Measurements from ENCODE around the gene ZNF362.

Gene ZNF362

GRCh38 chr1:33331444-33332356 is 75.4 kb downstream of the ZNF362 start:
- DNase-seq, result no peak

- no peak for DNase-seq
These were observed 76.1 kb downstream of the ZNF362 start for GRCh38 chr1:33332357-33332789.

GRCh38 chr1:33332881-33333280 is 76.6 kb downstream of the ZNF362 start:
- DNase-seq, result no peak

GRCh38 chr1:33334081-33334552 is 77.8 kb downstream of the ZNF362 start:
- DNase-seq, result no peak

- DNase-seq, result no peak
These were observed 78.7 kb downstream of the ZNF362 start for GRCh38 chr1:33335020-33335419.

- DNase-seq, result peak; percentile 72
These were observed 80.3 kb downstream of the ZNF362 start for GRCh38 chr1:33336580-33336979.

GRCh38 chr1:33337441-33337840 is 81.1 kb downstream of the ZNF362 start:
- no peak for DNase-seq

GRCh38 chr1:33338048-33338439 is 81.8 kb downstream of the ZNF362 start:
- no peak for DNase-seq

GRCh38 chr1:33338440-33339211 is 82.3 kb downstream of the ZNF362 start:
- peak; percentile 37 for DNase-seq

- no peak for DNase-seq
These were observed 83.1 kb downstream of the ZNF362 start for GRCh38 chr1:33339413-33339812.

- DNase-seq, result no peak
These were observed 84.9 kb downstream of the ZNF362 start for GRCh38 chr1:33341190-33341589.

GRCh38 chr1:33342041-33342723 is 85.9 kb downstream of the ZNF362 start:
- DNase-seq, result peak; percentile 98

- no peak for DNase-seq
These were observed 87.2 kb downstream of the ZNF362 start for GRCh38 chr1:33343539-33343938.

- no peak for DNase-seq
These were observed 88.7 kb downstream of the ZNF362 start for GRCh38 chr1:33344896-33345560.

GRCh38 chr1:33346533-33346926 is 90.2 kb downstream of the ZNF362 start:
- DNase-seq, result no peak

- no peak for DNase-seq
These were observed 90.8 kb downstream of the ZNF362 start for GRCh38 chr1:33346927-33347649.

- DNase-seq, result no peak
These were observed 91.3 kb downstream of the ZNF362 start for GRCh38 chr1:33347650-33347992.

- no peak for DNase-seq
These were observed 91.9 kb downstream of the ZNF362 start for GRCh38 chr1:33348194-33348593.

- DNase-seq, result no peak
These were observed 92.4 kb downstream of the ZNF362 start for GRCh38 chr1:33348676-33349080.

GRCh38 chr1:33349081-33349759 is 92.9 kb downstream of the ZNF362 start:
- DNase-seq, result peak; percentile 42
